GM06990 (cell line): ENCODE measurements around the gene RBFOX1.

Experiments
- DNase-seq: peaks from one replicate; pipeline ENCODE4 v3.0.0-alpha.2; 2011; ENCODE audit not compliant: insufficient read length; ENCODE audit errors: extremely low read depth
- H3K27me3 ChIP-seq: replicated peaks from 2 replicates; pipeline ENCODE4 v1.6.0; 2011; ENCODE audit warnings: low read length; ENCODE audit not compliant: control insufficient read depth, insufficient read depth
- H3K36me3 ChIP-seq: 2 replicates; pipeline ENCODE4 v1.5.1; 2011; ENCODE audit warnings: low read length; ENCODE audit not compliant: control insufficient read depth, insufficient read depth
- H3K4me3 ChIP-seq: replicated peaks from 2 replicates; pipeline ENCODE4 v1.5.1; 2011; ENCODE audit warnings: low read depth, mild to moderate bottlenecking, control low read depth, low read length
- TF ChIP-seq, protein P1 (sequence below): IDR thresholded peaks from 2 replicates; pipeline ENCODE4 v1.5.1; 2011; ENCODE audit warnings: low read length, control low read depth, mild to moderate bottlenecking, inconsistent platforms; ENCODE audit not compliant: insufficient read depth, poor library complexity, severe bottlenecking

RBFOX1 gene

DNA sequence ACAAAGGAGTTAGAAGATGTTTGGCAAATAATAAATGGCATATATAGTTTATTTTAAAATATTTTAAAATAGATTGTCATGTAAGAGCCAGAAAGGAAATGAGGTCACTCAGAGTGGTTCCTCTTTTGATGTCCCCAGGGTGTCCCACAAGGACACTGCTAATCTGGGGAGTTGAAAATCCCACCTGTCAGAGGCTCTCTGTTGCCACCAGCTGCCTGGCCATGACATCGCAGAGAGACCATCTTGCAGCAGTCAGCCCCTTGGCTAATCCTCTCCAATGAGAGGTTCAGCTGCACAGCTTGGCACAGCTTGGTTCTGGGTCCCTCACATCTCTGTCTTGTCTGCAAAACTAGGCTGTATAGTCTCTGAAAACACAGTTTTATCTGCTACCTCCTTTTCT, 11.0 kb upstream of the RBFOX1 start:
- TF ChIP-seq, protein P1, sequence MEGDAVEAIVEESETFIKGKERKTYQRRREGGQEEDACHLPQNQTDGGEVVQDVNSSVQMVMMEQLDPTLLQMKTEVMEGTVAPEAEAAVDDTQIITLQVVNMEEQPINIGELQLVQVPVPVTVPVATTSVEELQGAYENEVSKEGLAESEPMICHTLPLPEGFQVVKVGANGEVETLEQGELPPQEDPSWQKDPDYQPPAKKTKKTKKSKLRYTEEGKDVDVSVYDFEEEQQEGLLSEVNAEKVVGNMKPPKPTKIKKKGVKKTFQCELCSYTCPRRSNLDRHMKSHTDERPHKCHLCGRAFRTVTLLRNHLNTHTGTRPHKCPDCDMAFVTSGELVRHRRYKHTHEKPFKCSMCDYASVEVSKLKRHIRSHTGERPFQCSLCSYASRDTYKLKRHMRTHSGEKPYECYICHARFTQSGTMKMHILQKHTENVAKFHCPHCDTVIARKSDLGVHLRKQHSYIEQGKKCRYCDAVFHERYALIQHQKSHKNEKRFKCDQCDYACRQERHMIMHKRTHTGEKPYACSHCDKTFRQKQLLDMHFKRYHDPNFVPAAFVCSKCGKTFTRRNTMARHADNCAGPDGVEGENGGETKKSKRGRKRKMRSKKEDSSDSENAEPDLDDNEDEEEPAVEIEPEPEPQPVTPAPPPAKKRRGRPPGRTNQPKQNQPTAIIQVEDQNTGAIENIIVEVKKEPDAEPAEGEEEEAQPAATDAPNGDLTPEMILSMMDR, result no peak
- no peaks in the 10 kb centered on the region for H3K27me3 ChIP-seq
- no peaks in the 10 kb centered on the region for H3K36me3 ChIP-seq
- H3K4me3 ChIP-seq, result no peak overlapping the region
- no peak for DNase-seq

DNA sequence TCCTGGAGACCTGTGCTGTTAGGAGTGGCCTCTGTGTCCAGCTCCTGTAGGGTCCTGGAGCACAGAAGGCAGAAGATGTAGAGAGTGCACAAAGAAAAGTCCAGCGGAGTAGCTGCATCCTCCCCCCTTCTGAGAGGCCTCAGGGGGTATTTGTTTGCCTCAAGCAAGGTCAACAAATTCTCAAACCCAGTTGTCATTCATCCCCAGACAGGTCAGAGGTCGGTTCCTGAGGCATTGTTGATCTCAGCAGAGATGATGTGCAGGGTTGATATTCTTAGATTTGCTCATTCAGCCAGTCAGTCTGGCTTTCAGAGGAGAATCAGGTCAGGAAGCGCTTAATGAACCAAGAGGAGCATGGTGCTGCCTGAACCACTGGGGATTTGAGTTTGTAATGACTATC, 8.3 kb upstream of the RBFOX1 start:
- DNase-seq, result no peak
- TF ChIP-seq, protein P1, result no peak
- Histone ChIP-seq H3K4me3 (no peak overlapping the region), H3K27me3 (no peaks in the 10 kb centered on the region), H3K36me3 (no peaks in the 10 kb centered on the region)

GRCh38 chr16:7325834-7326233, 6.8 kb upstream of the RBFOX1 start:
- TF ChIP-seq, protein P1, result no peak
- Histone ChIP-seq H3K4me3 (no peak overlapping the region), H3K27me3 (no peaks in the 10 kb centered on the region), H3K36me3 (no peaks in the 10 kb centered on the region)
- no peak for DNase-seq

DNA sequence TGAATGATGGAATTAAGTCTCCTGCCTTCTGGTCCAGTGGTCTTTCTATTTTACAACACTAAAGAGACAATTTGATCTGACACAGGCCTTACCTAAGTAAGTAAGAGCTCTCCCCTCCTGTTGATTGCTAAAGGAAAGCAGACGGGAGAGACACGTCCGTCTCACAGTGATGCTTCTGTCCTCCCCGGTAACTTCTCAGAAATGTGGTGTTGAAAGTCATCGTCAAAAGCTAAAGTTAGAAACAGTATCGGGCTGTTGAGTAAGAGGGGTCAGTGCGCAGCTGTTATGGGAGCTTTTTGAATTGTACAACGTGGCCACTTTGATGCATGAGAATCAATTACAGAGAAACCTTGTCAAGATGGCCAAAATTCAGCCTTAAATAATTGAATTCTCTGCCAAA, 1.9 kb upstream of the RBFOX1 start:
- TF ChIP-seq, protein P1, result no peak
- no peaks in the 10 kb centered on the region for H3K27me3 ChIP-seq
- no peak overlapping the region for H3K4me3 ChIP-seq
- H3K36me3 ChIP-seq, result no peaks in the 10 kb centered on the region
- DNase-seq, result no peak

DNA sequence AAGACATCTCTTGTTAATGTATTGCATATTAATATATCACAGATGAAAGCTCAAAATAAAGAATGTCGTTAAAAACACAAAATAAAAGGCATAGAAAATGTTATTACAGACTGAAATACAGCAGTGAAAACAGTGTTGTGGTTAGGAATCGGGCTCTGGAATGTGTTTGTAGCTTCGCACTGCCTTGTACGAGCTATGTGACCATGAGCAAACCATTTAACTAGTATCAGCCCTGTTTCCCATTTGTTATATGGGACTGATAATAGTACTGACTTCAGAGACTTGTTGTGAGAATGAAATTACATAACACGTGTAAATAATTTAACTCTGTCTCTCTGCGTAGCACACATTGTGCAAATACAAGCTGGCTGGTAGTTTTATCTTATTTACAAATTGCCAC, 648 bp upstream of the RBFOX1 start:
- no peaks in the 10 kb centered on the region for H3K27me3 ChIP-seq
- no peaks in the 10 kb centered on the region for H3K36me3 ChIP-seq
- TF ChIP-seq, protein P1, result no peak
- no peak for DNase-seq
- H3K4me3 ChIP-seq, result no peak overlapping the region

- Histone ChIP-seq H3K36me3 (no peaks in the 10 kb centered on the region), H3K27me3 (no peaks in the 10 kb centered on the region), H3K4me3 (no peak overlapping the region)
- DNase-seq, result no peak
- TF ChIP-seq, protein P1, result no peak
These were observed 608 bp downstream of the RBFOX1 start for GRCh38 chr16:7333180-7333725.
